SJSA1 (cell line): ENCODE results near the gene ADAMTS10. TPM values are rescaled to one million over a fixed set of nuclear protein-coding genes. Genes with fewer than 3 reads are reported as not detected.

ENCODE experiments used
- DNase-seq, 2 experiments: peaks; one replicate each; pipeline ENCODE4 v3.0.0-alpha.2; 2015 to 2020; ENCODE audit warnings: low spot score in 2 of 2, low read depth in 1 of 2
- H3K27ac ChIP-seq: fragments of 250-450 bp; sonication (Bioruptor Pico); 2 replicates; pipeline ENCODE4 v1.5.1; 2020; ENCODE audit warnings: mild to moderate bottlenecking, moderate library complexity
- H3K27me3 ChIP-seq: fragments of 250-450 bp; sonication (Bioruptor Pico); replicated peaks from 2 replicates; pipeline ENCODE4 v1.5.1; 2020; ENCODE audit warnings: mild to moderate bottlenecking, moderate library complexity
- H3K36me3 ChIP-seq: fragments of 250-450 bp; sonication (Bioruptor Pico); 2 replicates; pipeline ENCODE4 v1.5.1; 2020; ENCODE audit warnings: mild to moderate bottlenecking
- H3K4me1 ChIP-seq: fragments of 250-450 bp; sonication (Bioruptor Pico); replicated peaks from 2 replicates; pipeline ENCODE4 v1.6.1; 2021; ENCODE audit warnings: mild to moderate bottlenecking
- H3K4me3 ChIP-seq: fragments of 250-450 bp; sonication (Bioruptor Pico); 2 replicates; pipeline ENCODE4 v1.5.1; 2020; ENCODE audit warnings: mild to moderate bottlenecking
- H3K9me3 ChIP-seq: fragments of 250-450 bp; sonication (Bioruptor Pico); replicated peaks from 2 replicates; pipeline ENCODE4 v1.5.1; 2020; ENCODE audit warnings: mild to moderate bottlenecking
- total RNA-seq: library from RNA; depleted of rRNA; stranded (reverse); fragments of >200 nt; shearing (Covaris generic); gene quantifications from 2 replicates; pipeline ENCODE4 v1.2.3, GENCODE V29; 2014

Gene ADAMTS10
- total RNA-seq, 1 experiment from 2014 or later, result 6.3 TPM

- Histone ChIP-seq H3K36me3 (peaks cover 17% of the 10 kb centered on the region; the same call in 1 of the 2 replicates), H3K27me3 (no peaks in the 10 kb centered on the region), H3K4me3 (no peak overlapping the region)
Observed at GRCh38 chr19:8600064-8600463, 10.5 kb downstream of the ADAMTS10 start.

GRCh38 chr19:8596168-8596567, 14.3 kb downstream of the ADAMTS10 start:
- Histone ChIP-seq H3K9me3 (peaks cover 5% of the 10 kb centered on the region), H3K27ac (no peak overlapping the region), H3K27me3 (peaks cover 2% of the 10 kb centered on the region; the same call in 1 of the 2 replicates), H3K4me1 (peaks cover 15% of the 10 kb centered on the region), H3K4me3 (no peak overlapping the region), H3K36me3 (no peaks in the 10 kb centered on the region)
- no peak for DNase-seq

More at GRCh38 chr19:8600064-8600463, 10.5 kb downstream of the ADAMTS10 start:
- no peaks in the 10 kb centered on the region for H3K4me1 ChIP-seq
- H3K27ac ChIP-seq, result no peak overlapping the region
- no peak for DNase-seq
- peaks cover 6% of the 10 kb centered on the region for H3K9me3 ChIP-seq

GRCh38 chr19:8595651-8596050, 14.9 kb downstream of the ADAMTS10 start:
- Histone ChIP-seq H3K27ac (no peak overlapping the region), H3K4me1 (peaks cover 15% of the 10 kb centered on the region), H3K27me3 (peaks cover 2% of the 10 kb centered on the region; the same call in 1 of the 2 replicates), H3K9me3 (peaks cover 5% of the 10 kb centered on the region), H3K36me3 (no peaks in the 10 kb centered on the region), H3K4me3 (no peak overlapping the region)
- no peak for DNase-seq

GRCh38 chr19:8593931-8594330, 16.6 kb downstream of the ADAMTS10 start:
- no peak overlapping the region for H3K27ac ChIP-seq
- peaks cover 5% of the 10 kb centered on the region for H3K9me3 ChIP-seq
- H3K4me1 ChIP-seq, result peaks cover 15% of the 10 kb centered on the region
- H3K36me3 ChIP-seq, result no peaks in the 10 kb centered on the region
- H3K4me3 ChIP-seq, result no peak overlapping the region
- H3K27me3 ChIP-seq, result peaks cover 2% of the 10 kb centered on the region; the same call in 1 of the 2 replicates
- no peak for DNase-seq

- H3K4me1 ChIP-seq, result peaks cover 15% of the 10 kb centered on the region
- no peaks in the 10 kb centered on the region for H3K36me3 ChIP-seq
- H3K27me3 ChIP-seq, result peaks cover 2% of the 10 kb centered on the region; the same call in 1 of the 2 replicates
- H3K4me3 ChIP-seq, result peak overlapping the region; percentile 18
- peak; percentile 92 to 94 for DNase-seq
- H3K27ac ChIP-seq, result no peak overlapping the region
- H3K9me3 ChIP-seq, result peaks cover 5% of the 10 kb centered on the region
Observed at GRCh38 chr19:8592231-8593009, 18.1 kb downstream of the ADAMTS10 start.

- peaks cover 15% of the 10 kb centered on the region for H3K4me1 ChIP-seq
- no peak for DNase-seq
- H3K36me3 ChIP-seq, result no peaks in the 10 kb centered on the region
- no peak overlapping the region for H3K4me3 ChIP-seq
- H3K27ac ChIP-seq, result no peak overlapping the region
- peaks cover 5% of the 10 kb centered on the region for H3K9me3 ChIP-seq
- peaks cover 2% of the 10 kb centered on the region; the same call in 1 of the 2 replicates for H3K27me3 ChIP-seq
Observed at GRCh38 chr19:8589177-8589714, 21.3 kb downstream of the ADAMTS10 start.

GRCh38 chr19:8585894-8586750, 24.4 kb downstream of the ADAMTS10 start:
- H3K36me3 ChIP-seq, result no peaks in the 10 kb centered on the region

GRCh38 chr19:8584965-8585893, 25.3 kb downstream of the ADAMTS10 start:
- no peak for DNase-seq
- no peak overlapping the region for H3K4me3 ChIP-seq
- no peak overlapping the region for H3K27ac ChIP-seq
- no peaks in the 10 kb centered on the region for H3K9me3 ChIP-seq
- H3K36me3 ChIP-seq, result no peaks in the 10 kb centered on the region
- H3K4me1 ChIP-seq, result peaks cover 15% of the 10 kb centered on the region
- no peaks in the 10 kb centered on the region for H3K27me3 ChIP-seq

More at GRCh38 chr19:8585894-8586750, 24.4 kb downstream of the ADAMTS10 start:
- H3K4me3 ChIP-seq, result no peak overlapping the region
- no peaks in the 10 kb centered on the region for H3K27me3 ChIP-seq
- DNase-seq, result peak in 1 of 2 experiments; percentile 64
- H3K9me3 ChIP-seq, result no peaks in the 10 kb centered on the region
- H3K4me1 ChIP-seq, result peaks cover 10% of the 10 kb centered on the region
- H3K27ac ChIP-seq, result no peak overlapping the region

- Histone ChIP-seq H3K4me3 (no peak overlapping the region), H3K27me3 (no peaks in the 10 kb centered on the region)
- DNase-seq, result peak; percentile 87
Observed at GRCh38 chr19:8580710-8581281, 29.7 kb downstream of the ADAMTS10 start.

GRCh38 chr19:8578642-8579265, 31.8 kb downstream of the ADAMTS10 start:
- no peaks in the 10 kb centered on the region for H3K36me3 ChIP-seq
- H3K4me1 ChIP-seq, result peaks cover 33% of the 10 kb centered on the region
- no peak overlapping the region for H3K27ac ChIP-seq
- DNase-seq, result peak; percentile 61 to 79
- no peaks in the 10 kb centered on the region for H3K27me3 ChIP-seq
- no peaks in the 10 kb centered on the region for H3K9me3 ChIP-seq
- H3K4me3 ChIP-seq, result no peak overlapping the region

More at GRCh38 chr19:8580710-8581281, 29.7 kb downstream of the ADAMTS10 start:
- no peak overlapping the region for H3K27ac ChIP-seq
- H3K9me3 ChIP-seq, result no peaks in the 10 kb centered on the region
- H3K36me3 ChIP-seq, result no peaks in the 10 kb centered on the region
- peaks cover 25% of the 10 kb centered on the region for H3K4me1 ChIP-seq

- no peaks in the 10 kb centered on the region for H3K36me3 ChIP-seq
- no peaks in the 10 kb centered on the region for H3K9me3 ChIP-seq
- no peaks in the 10 kb centered on the region for H3K27me3 ChIP-seq
- no peak overlapping the region for H3K27ac ChIP-seq
- H3K4me3 ChIP-seq, result no peak overlapping the region
- DNase-seq, result no peak
- peaks cover 30% of the 10 kb centered on the region for H3K4me1 ChIP-seq
Observed at GRCh38 chr19:8577741-8578140, 32.8 kb downstream of the ADAMTS10 start.

- H3K4me1 ChIP-seq, result peaks cover 31% of the 10 kb centered on the region
- DNase-seq, result no peak
- H3K4me3 ChIP-seq, result no peak within 1 kb of the TSS
- no peaks in the 10 kb centered on the region for H3K36me3 ChIP-seq
- no peaks in the 10 kb centered on the region for H3K9me3 ChIP-seq
- H3K27me3 ChIP-seq, result no peaks in the 10 kb centered on the region
- H3K27ac ChIP-seq, result no peak within 1 kb of the TSS
Observed at GRCh38 chr19:8577247-8577646, 33.3 kb downstream of the ADAMTS10 start, which contains the start of gene MYO1F. Gene MYO1F (minus strand): TSS chr19:8577442. CDS start chr19:8577309, 133 bp downstream.
